Body of pancreas (tissue), 4 donors: ENCODE measurements around the gene EEPD1.

Source experiments
- CTCF ChIP-seq, 7 experiments: fragments of 450-650 bp in 4 of 7; fragments of 200-600 bp in 3 of 7; sonication (generic) in 3 of 7; IDR thresholded peaks; one replicate each; pipeline ENCODE4 v1.5.1; 2016 to 2019; ENCODE audit warnings: antibody characterized with exemption in 7 of 7
- POLR2A ChIP-seq, 3 donors: fragments of 450-650 bp; IDR thresholded peaks; one replicate each; pipeline ENCODE4 v1.6.1; 2016; ENCODE audit warnings: antibody characterized with exemption in 3 of 3, mild to moderate bottlenecking in 2 of 3

- TF ChIP-seq CTCF (IDR thresholded peaks at IDR 0.05) = no peak
- no peak for TF ChIP-seq POLR2A (IDR thresholded peaks at IDR 0.05)
Observed at GRCh38 chr7:36306722-36307121, 153.7 kb downstream of the EEPD1 start.
